ENCODE results near the gene SCOC.

GRCh38 chr4:140355288-140355687 is 18.2 kb upstream of the SCOC start:
- TF ChIP-seq CTCF (IDR thresholded peaks at IDR 0.05) (no peak), POLR2A (IDR thresholded peaks at IDR 0.05) (no peak)
